ENCODE measurements around the gene CAMTA2. TPM values are rescaled to one million over a fixed set of nuclear protein-coding genes. Genes with fewer than 3 reads are reported as not detected.
A peak's percentile ranks its signal among the peaks of the same experiment; 100 is the strongest.

The CAMTA2 gene
- total RNA-seq, 4 donors from 2014 or later, result 24.0 to 48.2 (median 28.4) TPM

GRCh38 chr17:5011928-5012327, 24.5 kb upstream of the CAMTA2 start:
- H3K4me1 ChIP-seq, result no peaks in the 10 kb centered on the region
- DNase-seq (ENCODE audit: extremely low spot score), result no peak
- WGBS, result 83% methylated on average over 6 of the region's 6 CpGs
- H3K27ac ChIP-seq (replicated peaks in 1 of 4), result no peak overlapping the region
- no peaks in the 10 kb centered on the region for H3K27me3 ChIP-seq
- intact Hi-C loops (cut with DNase I), result no loop called here
- H3K36me3 ChIP-seq, result peaks cover 86 to 100% (median 98%) of the 10 kb centered on the region in 4 donors
- no peak overlapping the region for H3K4me3 ChIP-seq
- no peaks in the 10 kb centered on the region for H3K9me3 ChIP-seq
- TF ChIP-seq POLR2A (IDR thresholded peaks at IDR 0.05; ENCODE audit: low read depth) (no peak), EP300 (IDR thresholded peaks at IDR 0.05) (no peak), POLR2AphosphoS5 (IDR thresholded peaks at IDR 0.05) (no peak), CTCF (IDR thresholded peaks at IDR 0.05) (no peak)

- H3K36me3 ChIP-seq, result peaks cover 74 to 78% (median 75%) of the 10 kb centered on the region in 4 donors
- no peak overlapping the region for H3K27ac ChIP-seq (replicated peaks in 1 of 4)
- no peaks in the 10 kb centered on the region for H3K9me3 ChIP-seq
- intact Hi-C loops (cut with DNase I), result no loop called here
- no peak for DNase-seq (ENCODE audit: extremely low spot score)
- no peak overlapping the region for H3K4me3 ChIP-seq
- no peaks in the 10 kb centered on the region for H3K27me3 ChIP-seq
- WGBS, result 91% methylated on average over 18 of the region's 18 CpGs
- H3K4me1 ChIP-seq, result peaks cover 25 to 30% (median 26%) of the 10 kb centered on the region in 4 donors
- TF ChIP-seq POLR2AphosphoS5 (IDR thresholded peaks at IDR 0.05), result no peak
- no peak for TF ChIP-seq EP300 (IDR thresholded peaks at IDR 0.05)
- no peak for TF ChIP-seq CTCF (IDR thresholded peaks at IDR 0.05)
- TF ChIP-seq POLR2A (IDR thresholded peaks at IDR 0.05; ENCODE audit: low read depth), result no peak
Observed at GRCh38 chr17:5003214-5003867, 15.9 kb upstream of the CAMTA2 start.

GRCh38 chr17:5002121-5002788, 14.8 kb upstream of the CAMTA2 start:
- no peaks in the 10 kb centered on the region for H3K9me3 ChIP-seq
- H3K27ac ChIP-seq (replicated peaks in 1 of 4), result no peak overlapping the region
- H3K4me1 ChIP-seq, result peaks cover 25 to 31% (median 27%) of the 10 kb centered on the region in 4 donors
- intact Hi-C loops (cut with DNase I), result no loop called here
- peaks cover 63 to 67% (median 64%) of the 10 kb centered on the region in 4 donors for H3K36me3 ChIP-seq
- no peak for TF ChIP-seq EP300 (IDR thresholded peaks at IDR 0.05)
- TF ChIP-seq POLR2A (IDR thresholded peaks at IDR 0.05; ENCODE audit: low read depth), result no peak
- no peak for TF ChIP-seq CTCF (IDR thresholded peaks at IDR 0.05)
- no peak for TF ChIP-seq POLR2AphosphoS5 (IDR thresholded peaks at IDR 0.05)
- DNase-seq (ENCODE audit: extremely low spot score), result no peak
- no peak overlapping the region for H3K4me3 ChIP-seq
- H3K27me3 ChIP-seq, result no peaks in the 10 kb centered on the region
- WGBS, result 91% methylated on average over 16 of the region's 20 CpGs

GRCh38 chr17:5000237-5000639, 12.8 kb upstream of the CAMTA2 start:
- no peaks in the 10 kb centered on the region for H3K9me3 ChIP-seq
- DNase-seq (ENCODE audit: extremely low spot score), result no peak
- peak overlapping the region; percentile 90 to 99 (median 96) for H3K27ac ChIP-seq (replicated peaks in 1 of 4)
- intact Hi-C loops (cut with DNase I), result no loop called here
- H3K4me1 ChIP-seq, result peaks cover 32 to 40% (median 35%) of the 10 kb centered on the region in 4 donors
- peak overlapping the region; percentile 90 to 99 (median 96) for H3K4me3 ChIP-seq
- TF ChIP-seq POLR2A (IDR thresholded peaks at IDR 0.05; ENCODE audit: low read depth) (peak; percentile 67), POLR2AphosphoS5 (IDR thresholded peaks at IDR 0.05) (peak; percentile 69 to 71), EP300 (IDR thresholded peaks at IDR 0.05) (no peak)
- no peaks in the 10 kb centered on the region for H3K27me3 ChIP-seq
- WGBS, result 31% methylated on average over 11 of the region's 11 CpGs
- H3K36me3 ChIP-seq, result peaks cover 43 to 47% (median 44%) of the 10 kb centered on the region in 4 donors

- no peak for DNase-seq (ENCODE audit: extremely low spot score)
- no peaks in the 10 kb centered on the region for H3K27me3 ChIP-seq
- H3K36me3 ChIP-seq, result peaks cover 36 to 40% (median 37%) of the 10 kb centered on the region in 4 donors
- peak overlapping the region; percentile 90 to 99 (median 96) for H3K27ac ChIP-seq (replicated peaks in 1 of 4)
- H3K9me3 ChIP-seq, result no peaks in the 10 kb centered on the region
- 63% methylated on average over 11 of the region's 12 CpGs for WGBS
- intact Hi-C loops (cut with DNase I), result no loop called here
- no peak for TF ChIP-seq EP300 (IDR thresholded peaks at IDR 0.05)
- no peak for TF ChIP-seq POLR2A (IDR thresholded peaks at IDR 0.05; ENCODE audit: low read depth)
- TF ChIP-seq CTCF (IDR thresholded peaks at IDR 0.05), result no peak
- TF ChIP-seq POLR2AphosphoS5 (IDR thresholded peaks at IDR 0.05), result no peak
- peaks cover 32 to 40% (median 35%) of the 10 kb centered on the region in 4 donors for H3K4me1 ChIP-seq
- H3K4me3 ChIP-seq, result peak overlapping the region; percentile 90 to 99 (median 96)
Observed at GRCh38 chr17:4999430-5000093, 12.1 kb upstream of the CAMTA2 start.
